GM12878 (cell line): Measurements from ENCODE around the gene ZFAND2A. TPM values are rescaled to one million over a fixed set of nuclear protein-coding genes. Genes with fewer than 3 reads are reported as not detected.

Experiments
- ASH2L ChIP-seq: fragments of 300-600, 200-600 bp; sonication (generic); IDR thresholded peaks from 2 replicates; pipeline ENCODE4 v1.6.1; 2017; ENCODE audit warnings: low read depth, mild to moderate bottlenecking, borderline replicate concordance
- DPF2 ChIP-seq: fragments of 450-650 bp; IDR thresholded peaks from 2 replicates; pipeline ENCODE4 v1.6.1; 2017; ENCODE audit warnings: mild to moderate bottlenecking
- E4F1 ChIP-seq: fragments of 450-650 bp; IDR thresholded peaks from 2 replicates; pipeline ENCODE4 v1.6.1; 2018; ENCODE audit warnings: borderline replicate concordance, mild to moderate bottlenecking; ENCODE audit not compliant: partially characterized antibody
- EED ChIP-seq: sonication (generic); IDR thresholded peaks from 2 replicates; pipeline ENCODE4 v1.6.1; 2016; ENCODE audit warnings: antibody characterized with exemption, low read depth
- EGR1 ChIP-seq, 2 experiments: IDR thresholded peaks; 1 replicate in 1 of 2; 2 replicates in 1 of 2; pipeline ENCODE4 v1.6.1; 2011 to 2012; ENCODE audit warnings: low read depth in 2 of 2, low read length in 2 of 2, borderline replicate concordance in 1 of 2, mild to moderate bottlenecking in 1 of 2, moderate library complexity in 1 of 2
- FOS ChIP-seq: IDR thresholded peaks from 3 replicates; pipeline ENCODE4 v1.6.1; 2011; ENCODE audit warnings: borderline replicate concordance; ENCODE audit not compliant: insufficient read length; ENCODE audit errors: extremely low read depth
- FOXK2 ChIP-seq: fragments of 450-650 bp; IDR thresholded peaks from 2 replicates; pipeline ENCODE4 v1.6.1; 2017; ENCODE audit warnings: mild to moderate bottlenecking, moderate library complexity
- HSF1 ChIP-seq: fragments of 150-350 bp; IDR thresholded peaks from 2 replicates; pipeline ENCODE4 v1.6.1; 2014; ENCODE audit warnings: mild to moderate bottlenecking, low read depth, low read length
- IRF4 ChIP-seq: IDR thresholded peaks from 2 replicates; pipeline ENCODE4 v1.6.1; 2011; ENCODE audit warnings: low read depth, low read length
- IRF5 ChIP-seq: fragments of 450-650 bp; IDR thresholded peaks from 2 replicates; pipeline ENCODE4 v1.6.1; 2017; ENCODE audit warnings: borderline replicate concordance
- NFYB ChIP-seq: IDR thresholded peaks from 2 replicates; pipeline ENCODE4 v1.6.1; 2011; ENCODE audit warnings: low read depth, mild to moderate bottlenecking, low read length, improper control_type of control experiment, moderate library complexity; ENCODE audit not compliant: insufficient read depth
- NR2F1 ChIP-seq: fragments of 450-650 bp; conservative IDR thresholded peaks from 2 replicates; pipeline ENCODE4 v1.6.1; 2017; ENCODE audit warnings: mild to moderate bottlenecking
- PML ChIP-seq: IDR thresholded peaks from 2 replicates; pipeline ENCODE4 v1.6.1; 2012; ENCODE audit warnings: low read length, inconsistent platforms
- RELB ChIP-seq: fragments of 450-650 bp; IDR thresholded peaks from 2 replicates; pipeline ENCODE4 v1.6.1; 2017; ENCODE audit warnings: low read depth, mild to moderate bottlenecking, moderate library complexity
- RFX5 ChIP-seq: IDR thresholded peaks from 2 replicates; pipeline ENCODE4 v1.6.1; 2011; ENCODE audit warnings: low read depth, low read length, improper control_type of control experiment
- SIX5 ChIP-seq: IDR thresholded peaks from 2 replicates; pipeline ENCODE4 v1.6.1; 2011; ENCODE audit warnings: mild to moderate bottlenecking, low read depth, low read length, moderate library complexity; ENCODE audit not compliant: severe bottlenecking
- TCF12 ChIP-seq: IDR thresholded peaks from 2 replicates; pipeline ENCODE4 v1.6.1; 2011; ENCODE audit warnings: low read depth, mild to moderate bottlenecking, low read length
- ZNF687 ChIP-seq: fragments of 450-650 bp; IDR thresholded peaks from 2 replicates; pipeline ENCODE4 v1.6.1; 2017; ENCODE audit warnings: mild to moderate bottlenecking, moderate library complexity
- polyA plus RNA-seq, 11 experiments: library from polyadenylated mRNA; depleted of rRNA in 4 of 11; unstranded in 6 of 11; stranded (reverse) in 5 of 11; fragments of >200 nt; fragmentation: Nextera tagmentation in 4 of 11; fragmentation: Illumina TruSeq in 1 of 11; extraction: Ambion mirVana in 4 of 11; extraction: Trizol in 1 of 11; gene quantifications; 1 replicate in 1 of 11; 2 replicates in 10 of 11; pipeline versions ENCODE4 v1.2.1 to v1.2.3, GENCODE V29; 2011 to 2016; ENCODE audit warnings: inconsistent platforms in 2 of 11, missing spikeins in 2 of 11, low read depth in 1 of 11
- total RNA-seq, 4 experiments: library from RNA; depleted of rRNA in 3 of 4; stranded (reverse); fragments of >200 nt in 3 of 4; fragmentation: Illumina TruSeq in 1 of 4; extraction: Trizol in 1 of 4; gene quantifications; 2 replicates each; pipeline versions ENCODE4 v1.2.1 to v1.2.3, GENCODE V29; 2013 to 2021
- TF ChIP-seq, protein P1 (sequence below): IDR thresholded peaks from 2 replicates; pipeline ENCODE4 v1.6.1; 2012; ENCODE audit warnings: low read depth, low read length, improper control_type of control experiment

ZFAND2A gene
- total and polyA plus RNA-seq, 10 of the 15 experiments (the other 5 are each of a cell fraction or from before 2014, with no cell fraction given) = 14.8 to 39.9 (median 20.8) TPM

GRCh38 chr7:1105189-1105588 is 54.8 kb downstream of the ZFAND2A start (continued):
- TF ChIP-seq IRF5 (no peak), DPF2 (0 out of 2 replicates have a peak, but pooled peaks have one; percentile 31), PML (no peak), FOXK2 (no peak), RELB (no peak), FOS (no peak), ASH2L (no peak), IRF4 (no peak), SIX5 (no peak), RFX5 (no peak), ZNF687 (peak; percentile 90), HSF1 (no peak), NR2F1 (0 out of 2 replicates have a peak, but pooled peaks have one; percentile 10), EED (no peak), NFYB (no peak), EGR1 (IDR thresholded peaks at IDR 0.05; ENCODE audit: borderline replicate concordance in 1 of 2, low read depth in 2 of 2, low read length in 2 of 2) (no peak), TCF12 (peak; percentile 79; the same call in 1 of the 2 replicates), E4F1 (no peak)
- TF ChIP-seq, protein P1, sequence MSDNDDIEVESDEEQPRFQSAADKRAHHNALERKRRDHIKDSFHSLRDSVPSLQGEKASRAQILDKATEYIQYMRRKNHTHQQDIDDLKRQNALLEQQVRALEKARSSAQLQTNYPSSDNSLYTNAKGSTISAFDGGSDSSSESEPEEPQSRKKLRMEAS = 0 out of 2 replicates have a peak, but pooled peaks have one; percentile 38
